WTC11 (cell line): Measurements from ENCODE around the gene METTL21C. TPM values are rescaled to one million over a fixed set of nuclear protein-coding genes. Genes with fewer than 3 reads are reported as not detected.

Source experiments
- ATAC-seq: fragments of 200-7000 bp; cut with Tn5 transposase; 2 replicates; pipeline ENCODE4 v1.10.0; 2021; ENCODE audit warnings: mild to moderate bottlenecking, moderate library complexity
- CTCF ChIA-PET: fragments of 300-600 bp; sonication (Branson Sonifier 250); formaldehyde crosslinking; loops from one replicate; lab custom pipeline; 2021; ENCODE audit warnings: antibody characterized with exemption; lab: Charles Lee
- POLR2A ChIA-PET: fragments of 350-600 bp; sonication (Branson Sonifier 250); formaldehyde crosslinking; loops from one replicate; lab custom pipeline; 2021; ENCODE audit warnings: antibody characterized with exemption; lab: Charles Lee
- DNase-seq: peaks from one replicate; pipeline ENCODE4 v3.0.0; 2021; ENCODE audit warnings: low spot score
- H3K27ac Mint-ChIP-seq: 2 replicates; pipeline ENCODE4 v1.8.0; 2021; ENCODE audit warnings: mixed read lengths
- H3K27me3 Mint-ChIP-seq: 2 replicates; pipeline ENCODE4 v1.8.0; 2021; ENCODE audit warnings: low read depth, mild to moderate bottlenecking, moderate library complexity, mixed read lengths
- H3K36me3 Mint-ChIP-seq: 2 replicates; pipeline ENCODE4 v1.8.0; 2021; ENCODE audit warnings: mixed read lengths
- H3K4me1 Mint-ChIP-seq: 2 replicates; pipeline ENCODE4 v1.8.0; 2022; ENCODE audit warnings: mixed read lengths
- H3K4me3 Mint-ChIP-seq: 2 replicates; pipeline ENCODE4 v1.8.0; 2021; ENCODE audit warnings: mild to moderate bottlenecking, moderate library complexity, mixed read lengths
- H3K9me3 Mint-ChIP-seq: 2 replicates; pipeline ENCODE4 v1.8.0; 2021; ENCODE audit warnings: mixed read lengths
- AFF4 ChIP-seq: sonication (generic); formaldehyde crosslinking; IDR thresholded peaks from 2 replicates; pipeline ENCODE4 v1.8.1; 2023; ENCODE audit warnings: mild to moderate bottlenecking, missing genetic modification reagents, borderline replicate concordance
- ARID4B ChIP-seq: sonication (generic); formaldehyde crosslinking; IDR thresholded peaks from 2 replicates; pipeline ENCODE4 v1.8.0; 2023; ENCODE audit warnings: missing genetic modification reagents, mild to moderate bottlenecking, borderline replicate concordance
- CREM ChIP-seq: sonication (generic); formaldehyde crosslinking; IDR thresholded peaks from 2 replicates; pipeline ENCODE4 v1.8.1; 2022; ENCODE audit warnings: mild to moderate bottlenecking, missing genetic modification reagents, moderate library complexity
- E2F4 ChIP-seq: sonication (generic); formaldehyde crosslinking; IDR thresholded peaks from 2 replicates; pipeline ENCODE4 v1.8.1; 2022; ENCODE audit warnings: low read depth, mild to moderate bottlenecking, moderate library complexity, missing genetic modification reagents, borderline replicate concordance
- FOXJ3 ChIP-seq: sonication (generic); formaldehyde crosslinking; IDR thresholded peaks from 2 replicates; pipeline ENCODE4 v1.9.0; 2021; ENCODE audit warnings: missing genetic modification reagents, mild to moderate bottlenecking, borderline replicate concordance
- FOXP4 ChIP-seq: sonication (generic); formaldehyde crosslinking; IDR thresholded peaks from 2 replicates; pipeline ENCODE4 v1.8.0; 2022; ENCODE audit warnings: mild to moderate bottlenecking, missing genetic modification reagents
- JAZF1 ChIP-seq: fragments of 250-450 bp; sonication (Bioruptor Pico); IDR thresholded peaks from 2 replicates; pipeline ENCODE4 v1.9.0; 2021; ENCODE audit warnings: moderate library complexity, mild to moderate bottlenecking, inconsistent platforms
- MYBL2 ChIP-seq: sonication (generic); formaldehyde crosslinking; IDR thresholded peaks from 2 replicates; pipeline ENCODE4 v1.8.1; 2023; ENCODE audit warnings: mild to moderate bottlenecking, moderate library complexity, missing genetic modification reagents
- NFYB ChIP-seq: sonication (generic); formaldehyde crosslinking; conservative IDR thresholded peaks from 2 replicates; pipeline ENCODE4 v1.8.0; 2022; ENCODE audit warnings: low read depth, missing genetic modification reagents
- NR2C2 ChIP-seq: sonication (generic); formaldehyde crosslinking; IDR thresholded peaks from 2 replicates; pipeline ENCODE4 v1.8.0; 2022; ENCODE audit warnings: mild to moderate bottlenecking, missing genetic modification reagents
- PRRX2 ChIP-seq: fragments of 250-450 bp; sonication (Bioruptor Pico); IDR thresholded peaks from 2 replicates; pipeline ENCODE4 v1.8.0; 2021; ENCODE audit warnings: mild to moderate bottlenecking
- SMAD3 ChIP-seq: sonication (generic); formaldehyde crosslinking; IDR thresholded peaks from 2 replicates; pipeline ENCODE4 v1.8.0; 2022; ENCODE audit warnings: missing genetic modification reagents, mild to moderate bottlenecking, borderline replicate concordance
- USF2 ChIP-seq: sonication (generic); formaldehyde crosslinking; IDR thresholded peaks from 2 replicates; pipeline ENCODE4 v1.8.1; 2023; ENCODE audit warnings: mild to moderate bottlenecking, missing genetic modification reagents, moderate library complexity
- ZNF121 ChIP-seq: sonication (generic); formaldehyde crosslinking; IDR thresholded peaks from 2 replicates; pipeline ENCODE4 v1.8.0; 2023; ENCODE audit warnings: missing genetic modification reagents
- ZNF219 ChIP-seq: sonication (generic); formaldehyde crosslinking; IDR thresholded peaks from 2 replicates; pipeline ENCODE4 v1.8.0; 2023; ENCODE audit warnings: missing genetic modification reagents, mild to moderate bottlenecking, borderline replicate concordance
- ZNF263 ChIP-seq: sonication (generic); formaldehyde crosslinking; IDR thresholded peaks from 2 replicates; pipeline ENCODE4 v1.8.1; 2022; ENCODE audit warnings: low read depth, mild to moderate bottlenecking, moderate library complexity, missing genetic modification reagents
- ZNF317 ChIP-seq: sonication (generic); formaldehyde crosslinking; IDR thresholded peaks from 2 replicates; pipeline ENCODE4 v1.8.1; 2023; ENCODE audit warnings: low read depth, mild to moderate bottlenecking, moderate library complexity, missing genetic modification reagents, borderline replicate concordance
- ZNF416 ChIP-seq: fragments of 250-450 bp; sonication (Bioruptor Pico); IDR thresholded peaks from 2 replicates; pipeline ENCODE4 v1.9.0; 2021; ENCODE audit warnings: mild to moderate bottlenecking, inconsistent platforms
- ZNF425 ChIP-seq: fragments of 250-450 bp; sonication (Bioruptor Pico); conservative IDR thresholded peaks from 2 replicates; pipeline ENCODE4 v1.9.0; 2021; ENCODE audit warnings: mild to moderate bottlenecking
- total RNA-seq: library from RNA; stranded (reverse); gene quantifications from 3 replicates; pipeline ENCODE4 v1.2.3, GENCODE V29; 2021

The METTL21C gene
- total RNA-seq, 1 experiment from 2014 or later: not detected

GRCh38 chr13:102682211-102682610, 12.6 kb downstream of the METTL21C start:
- Mint-ChIP-seq H3K9me3 (no peaks in the 10 kb centered on the region), H3K27me3 (no peaks in the 10 kb centered on the region), H3K36me3 (peaks cover 17% of the 10 kb centered on the region), H3K4me1 (peaks cover 3% of the 10 kb centered on the region; the same call in 1 of the 2 replicates), H3K27ac (no peak overlapping the region), H3K4me3 (no peak overlapping the region)
- no peak for ATAC-seq
- no peak for DNase-seq
- no peak for TF ChIP-seq CREM (CRISPR knock-in tag)
- TF ChIP-seq FOXJ3 (CRISPR knock-in tag): no peak
- no peak for TF ChIP-seq FOXP4 (CRISPR knock-in tag)
- TF ChIP-seq SMAD3: no peak
- TF ChIP-seq JAZF1 (CRISPR knock-in tag): no peak
- TF ChIP-seq ZNF121 (CRISPR knock-in tag): no peak
- no peak for TF ChIP-seq PRRX2 (CRISPR knock-in tag)
- no peak for TF ChIP-seq ZNF317
- TF ChIP-seq ZNF219: no peak
- TF ChIP-seq MYBL2 (CRISPR knock-in tag): no peak
- no peak for TF ChIP-seq NR2C2 (CRISPR knock-in tag)
- no peak for TF ChIP-seq ARID4B (CRISPR knock-in tag)
- no peak for TF ChIP-seq ZNF425 (CRISPR knock-in tag)
- TF ChIP-seq ZNF263 (CRISPR knock-in tag): no peak
- TF ChIP-seq E2F4 (CRISPR knock-in tag): no peak
- TF ChIP-seq AFF4: no peak
- TF ChIP-seq ZNF416: no peak
- no peak for TF ChIP-seq USF2 (CRISPR knock-in tag)
- no peak for TF ChIP-seq NFYB
- ChIA-PET CTCF (no interaction called here), POLR2A (no interaction called here)
